VCaP (cell line): ENCODE measurements around the gene RGL1.

Source experiments
- H3K27ac ChIP-seq: fragments of 450-650 bp; 2 replicates; pipeline ENCODE4 v1.5.1; 2017
- TF ChIP-seq, protein P1 (sequence below): fragments of 450-650 bp; conservative IDR thresholded peaks from 2 replicates; pipeline ENCODE4 v1.5.1; 2017; ENCODE audit warnings: mild to moderate bottlenecking, moderate library complexity

RGL1 gene

DNA sequence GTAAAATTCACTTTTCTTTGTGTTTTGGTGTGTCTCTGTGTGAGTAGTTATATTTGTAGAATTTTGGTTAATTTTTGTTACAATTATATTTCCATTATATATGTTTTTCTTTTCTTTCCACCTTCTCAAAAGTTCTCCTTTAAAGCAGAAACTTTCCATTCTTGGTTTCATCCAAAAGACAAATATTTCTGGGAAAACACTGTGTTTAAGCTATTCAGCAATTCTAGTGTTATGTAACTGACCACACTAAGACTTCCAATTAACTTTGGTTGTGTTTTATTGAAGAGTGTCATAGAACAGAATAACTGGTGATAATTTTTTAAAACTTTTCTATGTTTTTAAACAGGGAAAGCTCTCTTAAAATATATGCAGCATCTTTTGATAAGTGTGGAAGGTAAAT, 13.6 kb upstream of the RGL1 start:
- TF ChIP-seq, protein P1, sequence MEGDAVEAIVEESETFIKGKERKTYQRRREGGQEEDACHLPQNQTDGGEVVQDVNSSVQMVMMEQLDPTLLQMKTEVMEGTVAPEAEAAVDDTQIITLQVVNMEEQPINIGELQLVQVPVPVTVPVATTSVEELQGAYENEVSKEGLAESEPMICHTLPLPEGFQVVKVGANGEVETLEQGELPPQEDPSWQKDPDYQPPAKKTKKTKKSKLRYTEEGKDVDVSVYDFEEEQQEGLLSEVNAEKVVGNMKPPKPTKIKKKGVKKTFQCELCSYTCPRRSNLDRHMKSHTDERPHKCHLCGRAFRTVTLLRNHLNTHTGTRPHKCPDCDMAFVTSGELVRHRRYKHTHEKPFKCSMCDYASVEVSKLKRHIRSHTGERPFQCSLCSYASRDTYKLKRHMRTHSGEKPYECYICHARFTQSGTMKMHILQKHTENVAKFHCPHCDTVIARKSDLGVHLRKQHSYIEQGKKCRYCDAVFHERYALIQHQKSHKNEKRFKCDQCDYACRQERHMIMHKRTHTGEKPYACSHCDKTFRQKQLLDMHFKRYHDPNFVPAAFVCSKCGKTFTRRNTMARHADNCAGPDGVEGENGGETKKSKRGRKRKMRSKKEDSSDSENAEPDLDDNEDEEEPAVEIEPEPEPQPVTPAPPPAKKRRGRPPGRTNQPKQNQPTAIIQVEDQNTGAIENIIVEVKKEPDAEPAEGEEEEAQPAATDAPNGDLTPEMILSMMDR, result no peak
- no peak overlapping the region for H3K27ac ChIP-seq

GRCh38 chr1:183792300-183792699, 12.6 kb upstream of the RGL1 start:
- H3K27ac ChIP-seq, result no peak overlapping the region
- TF ChIP-seq, protein P1, result no peak

GRCh38 chr1:183794088-183794487, 10.8 kb upstream of the RGL1 start:
- TF ChIP-seq, protein P1, result no peak
- no peak overlapping the region for H3K27ac ChIP-seq

- TF ChIP-seq, protein P1, result no peak
- no peak overlapping the region for H3K27ac ChIP-seq
Measured at GRCh38 chr1:183800449-183800848, 4.5 kb upstream of the RGL1 start.

DNA sequence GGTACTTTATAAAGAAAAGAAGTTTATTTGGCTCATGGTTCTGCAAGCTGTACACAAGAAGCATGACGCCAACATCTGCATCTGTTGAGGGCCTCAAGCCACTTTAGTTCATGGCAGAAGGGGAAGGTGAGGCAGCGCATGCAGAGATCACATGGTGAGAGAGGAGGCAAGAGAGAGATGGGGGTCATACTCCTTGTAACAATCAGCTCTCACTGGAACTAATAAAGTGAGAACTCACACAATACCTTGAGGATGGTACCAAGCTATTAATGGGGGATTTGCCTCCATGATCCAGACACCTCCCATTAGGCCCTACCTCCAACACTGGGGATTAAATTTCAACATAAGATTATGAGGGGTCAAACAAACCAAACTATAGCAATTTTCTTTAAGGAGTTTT, 3.3 kb upstream of the RGL1 start:
- no peak overlapping the region for H3K27ac ChIP-seq
- TF ChIP-seq, protein P1, result no peak

GRCh38 chr1:183804387-183804786, 533 bp upstream of the RGL1 start:
- TF ChIP-seq, protein P1, result no peak
- H3K27ac ChIP-seq, result peak overlapping the region; percentile 87

- TF ChIP-seq, protein P1, result no peak
- 0 out of 2 replicates have a peak overlapping the region, but pooled peaks have one; percentile 87 for H3K27ac ChIP-seq
Measured at GRCh38 chr1:183806125-183806524, 1.2 kb downstream of the RGL1 start.

DNA sequence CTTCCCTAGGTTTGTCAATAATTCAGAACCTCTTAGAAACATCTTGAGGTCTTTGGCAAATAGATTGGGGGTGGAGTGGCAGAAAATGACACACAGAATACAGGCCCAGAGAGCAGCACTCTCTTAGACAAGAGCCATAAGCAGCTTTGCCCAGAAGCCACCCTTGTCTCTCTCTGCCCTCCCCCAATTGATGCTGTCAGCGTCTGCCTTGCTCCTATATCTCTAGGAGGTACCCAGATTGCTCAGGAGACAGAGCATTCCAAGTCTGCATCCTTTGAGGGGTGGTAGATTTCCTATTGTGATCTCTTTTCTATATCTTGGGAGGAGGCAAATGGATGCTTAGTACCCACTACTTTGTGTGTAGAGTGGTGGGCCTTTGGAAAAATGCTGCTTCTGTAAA, 1.8 kb downstream of the RGL1 start:
- TF ChIP-seq, protein P1, result no peak
- H3K27ac ChIP-seq, result no peak overlapping the region
